Anterior cingulate cortex (tissue), 58 donors: ENCODE measurements around the gene EFNB2.

Source experiments
- DNase-seq, 58 donors: peaks; one replicate each; lab custom pipeline; 2025; lab: John Stamatoyannopoulos, UW

EFNB2 gene

DNA sequence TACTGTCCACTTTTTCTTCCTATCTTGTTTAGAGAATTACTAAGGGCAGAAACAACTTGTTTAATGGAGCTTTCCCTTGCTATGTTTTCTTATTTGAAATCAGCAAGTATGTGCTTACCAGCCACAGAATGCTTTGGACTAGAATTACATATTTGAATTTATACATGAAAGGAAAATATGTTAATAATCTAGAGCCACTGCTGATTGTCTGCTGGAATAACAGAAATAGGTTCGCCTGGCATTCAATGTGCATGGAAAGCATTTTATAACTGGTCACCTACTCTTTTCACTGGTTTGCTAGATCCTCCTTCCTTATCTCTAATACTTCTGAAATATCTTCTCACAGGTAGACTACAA lies 8.0 kb downstream of the EFNB2 start:
- DNase-seq, result no peak

- no peak for DNase-seq
Observed at GRCh38 chr13:106526738-106527444, 8.6 kb downstream of the EFNB2 start.

DNA sequence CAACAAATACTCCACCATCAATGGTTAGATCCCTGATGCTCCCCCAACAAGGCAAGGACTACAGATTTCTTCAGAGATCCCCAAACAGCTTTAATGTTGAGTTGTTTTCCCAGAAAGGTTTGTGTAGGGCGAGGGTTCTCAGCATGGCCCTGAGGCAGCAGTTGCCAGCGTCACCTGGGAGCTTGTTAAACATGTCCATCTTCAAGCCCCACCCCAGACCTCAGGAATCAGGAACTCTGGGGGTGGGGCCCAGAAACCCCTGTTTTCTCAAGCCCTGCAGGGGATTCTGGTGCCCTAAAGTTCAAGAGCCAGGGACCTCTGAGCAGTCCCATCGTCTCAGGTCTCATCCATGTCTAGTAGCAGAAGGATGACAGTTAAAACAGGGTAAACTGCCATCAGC lies 9.6 kb downstream of the EFNB2 start:
- DNase-seq, result no peak

GRCh38 chr13:106524108-106524507 lies 11.4 kb downstream of the EFNB2 start:
- DNase-seq, result no peak

DNA sequence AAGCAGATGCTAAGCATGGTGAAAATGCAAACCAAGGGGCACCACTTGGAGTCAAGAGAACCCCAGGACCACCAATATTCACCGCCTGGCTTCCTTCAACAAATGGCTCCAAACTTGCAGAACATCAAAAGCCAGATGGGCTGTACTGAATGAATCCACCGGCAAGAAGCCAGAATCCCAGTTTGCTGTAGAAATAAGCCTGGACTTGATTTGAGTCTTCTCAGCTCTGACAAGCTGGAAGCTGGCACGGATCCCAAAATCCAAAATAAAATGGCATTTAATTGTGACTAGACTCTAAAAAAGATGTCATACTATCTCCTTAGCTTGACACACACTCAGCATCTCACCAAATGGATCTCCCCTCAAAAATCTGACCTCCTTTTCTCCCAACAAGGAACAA lies 11.9 kb downstream of the EFNB2 start:
- peak in 19 of 58 donors; percentile 13 to 73 (median 38) for DNase-seq

- DNase-seq, result no peak
Observed at GRCh38 chr13:106522898-106523525, 12.4 kb downstream of the EFNB2 start.

DNA sequence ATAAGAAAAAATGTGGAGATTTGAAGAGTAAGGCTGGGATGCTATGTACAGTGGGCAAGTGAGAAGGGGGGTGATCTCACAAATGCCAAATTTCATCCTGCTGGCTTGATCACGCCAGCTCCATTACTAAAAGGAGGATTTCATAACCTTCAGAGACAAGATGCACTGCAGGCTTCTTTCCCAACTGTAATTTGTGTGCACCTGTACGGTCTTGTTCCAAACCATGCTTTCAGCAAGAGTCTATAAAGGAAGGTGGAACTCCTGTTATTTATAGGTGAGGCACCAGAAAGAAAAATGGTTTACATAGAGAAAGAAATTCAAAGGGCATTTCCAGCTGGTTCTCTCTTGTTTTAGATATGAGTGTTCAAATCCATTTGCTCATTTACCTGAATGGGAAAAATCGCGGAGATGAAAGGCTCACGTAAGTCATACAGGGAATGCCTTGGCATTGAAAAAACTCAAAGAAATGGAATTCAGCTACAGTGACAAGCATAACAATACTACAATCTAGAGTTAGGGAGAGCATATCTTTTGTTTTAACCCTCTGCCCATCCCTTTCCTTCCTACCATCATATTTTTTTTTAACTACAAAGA lies 13.3 kb downstream of the EFNB2 start:
- DNase-seq, result no peak

DNA sequence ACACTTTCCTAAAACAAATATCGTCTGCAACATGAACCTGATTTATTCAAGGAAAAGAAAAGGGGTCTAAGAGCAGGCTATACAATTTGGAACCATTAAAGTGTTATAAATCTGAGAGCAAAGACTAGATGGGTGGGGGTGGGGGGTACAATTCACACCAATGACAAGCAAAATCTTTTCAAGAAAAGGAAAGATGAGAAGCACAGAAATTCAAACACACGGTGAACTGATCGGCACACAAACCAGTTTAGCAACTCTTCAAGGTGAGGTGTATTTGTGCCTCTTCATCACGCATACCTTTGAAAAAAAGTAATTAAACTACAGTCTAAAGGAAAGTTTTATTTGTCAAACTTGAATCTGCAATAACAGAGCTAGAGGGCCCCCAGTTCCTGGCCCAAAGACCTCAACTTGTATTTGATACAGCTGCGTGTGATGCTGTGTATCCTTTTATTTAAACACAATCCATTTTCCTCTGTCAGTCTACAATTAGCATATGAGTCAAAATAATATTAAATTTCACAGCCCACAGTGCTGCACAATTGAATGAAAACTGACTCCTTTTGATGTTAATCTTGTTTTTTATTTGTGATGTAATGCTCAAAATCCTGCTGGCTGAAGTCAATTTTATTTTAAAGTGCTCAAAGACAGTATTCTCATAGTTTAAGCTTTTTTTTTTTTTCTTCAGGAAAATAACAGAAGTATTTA lies 14.2 kb downstream of the EFNB2 start:
- no peak for DNase-seq

GRCh38 chr13:106520251-106521054 lies 15.0 kb downstream of the EFNB2 start:
- peak in 2 of 58 donors; percentile 17 to 35 for DNase-seq

DNA sequence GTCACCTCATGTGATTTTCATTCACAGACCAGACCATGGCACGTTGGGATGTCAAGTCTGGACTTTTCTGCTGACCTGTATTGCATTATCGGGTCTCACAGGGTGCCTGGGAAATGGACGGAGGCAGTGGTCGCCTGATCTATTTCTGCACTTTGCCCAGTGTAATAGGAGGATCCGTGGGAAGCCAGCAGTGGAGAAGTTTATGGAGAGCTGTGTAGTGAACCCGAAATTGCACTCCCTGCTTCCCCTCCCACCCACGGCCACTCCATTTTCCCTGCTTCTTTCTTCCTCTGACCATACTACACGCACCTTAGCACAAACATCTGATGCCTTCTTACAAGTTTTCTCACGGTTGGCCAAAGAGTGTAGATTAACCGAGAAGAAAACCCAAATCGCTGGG lies 16.9 kb downstream of the EFNB2 start:
- DNase-seq, result no peak

GRCh38 chr13:106517109-106517847 lies 18.2 kb downstream of the EFNB2 start:
- no peak for DNase-seq

DNA sequence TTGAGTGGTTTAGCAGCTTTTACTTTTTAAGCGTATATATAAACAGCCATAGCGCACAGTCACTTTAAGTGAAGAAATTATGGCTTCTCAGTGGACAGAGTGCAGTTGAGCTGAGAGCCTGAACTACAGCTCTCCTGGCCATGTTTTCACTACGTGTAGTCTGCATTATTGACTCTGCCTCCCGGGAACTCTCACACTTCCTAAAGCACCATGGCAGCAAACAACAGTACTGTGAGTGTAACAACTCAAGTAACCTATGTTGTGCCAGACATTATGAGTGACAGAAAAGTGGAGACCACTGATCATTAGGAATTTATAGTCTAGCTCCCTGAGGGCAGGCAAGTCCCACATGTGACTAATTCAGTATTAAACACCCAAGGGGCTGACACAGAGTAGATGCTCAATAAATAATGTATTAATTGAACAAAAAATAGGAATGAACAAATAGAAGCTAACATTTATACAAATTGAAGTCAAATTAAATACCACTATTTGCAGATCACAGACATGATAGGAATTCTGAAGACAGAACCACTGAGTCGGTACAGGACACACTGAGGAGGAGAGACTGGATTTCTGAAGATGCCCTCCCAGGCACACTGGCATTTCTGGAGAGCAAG lies 19.7 kb downstream of the EFNB2 start:
- DNase-seq, result no peak

- no peak for DNase-seq
Observed at GRCh38 chr13:106514928-106515634, 20.4 kb downstream of the EFNB2 start.

DNA sequence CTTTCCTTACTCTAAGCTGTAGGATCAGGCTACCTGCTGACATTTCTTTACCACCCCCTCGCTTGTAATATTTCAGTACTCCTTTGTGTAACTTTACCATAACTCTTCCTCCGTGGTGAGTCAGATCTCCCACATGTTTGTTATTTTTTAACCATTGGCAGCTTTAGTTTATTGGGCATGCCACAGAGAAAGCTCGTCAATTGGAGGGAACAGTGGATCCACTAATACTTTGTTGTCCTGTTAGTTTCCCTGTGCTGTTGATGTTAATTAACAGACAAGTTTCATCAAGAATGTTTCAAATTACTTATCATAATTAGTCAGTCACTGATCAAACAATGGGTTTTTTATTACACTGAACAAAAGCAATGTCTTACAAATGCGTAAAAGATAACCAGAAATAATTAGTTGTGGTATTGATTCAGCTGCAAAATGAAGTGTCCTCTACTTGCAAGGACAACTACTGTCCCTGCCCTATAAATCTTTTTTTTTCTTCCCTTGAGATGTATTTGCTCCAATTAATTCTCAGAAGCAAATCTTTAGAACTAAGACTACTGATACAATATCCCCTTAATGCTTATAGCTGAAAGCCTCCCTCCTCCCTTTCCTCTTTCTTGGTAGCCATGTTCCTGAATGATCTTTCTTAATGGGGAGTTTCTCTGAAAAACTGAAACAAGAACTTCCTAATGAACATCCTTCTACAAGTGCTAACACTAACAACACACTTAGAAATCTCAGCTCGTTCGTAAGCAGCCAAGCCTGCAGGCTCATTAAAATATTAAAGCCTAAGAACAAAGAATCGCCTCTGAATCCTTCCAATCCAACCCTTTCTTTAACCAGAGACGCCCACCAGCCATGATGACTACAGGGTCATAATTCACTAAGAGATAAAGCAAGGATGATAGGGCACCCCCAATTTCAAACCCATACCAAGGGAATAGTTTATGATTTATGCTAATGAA lies 22.2 kb downstream of the EFNB2 start:
- peak in 3 of 58 donors; percentile 8 to 41 (median 28) for DNase-seq

DNA sequence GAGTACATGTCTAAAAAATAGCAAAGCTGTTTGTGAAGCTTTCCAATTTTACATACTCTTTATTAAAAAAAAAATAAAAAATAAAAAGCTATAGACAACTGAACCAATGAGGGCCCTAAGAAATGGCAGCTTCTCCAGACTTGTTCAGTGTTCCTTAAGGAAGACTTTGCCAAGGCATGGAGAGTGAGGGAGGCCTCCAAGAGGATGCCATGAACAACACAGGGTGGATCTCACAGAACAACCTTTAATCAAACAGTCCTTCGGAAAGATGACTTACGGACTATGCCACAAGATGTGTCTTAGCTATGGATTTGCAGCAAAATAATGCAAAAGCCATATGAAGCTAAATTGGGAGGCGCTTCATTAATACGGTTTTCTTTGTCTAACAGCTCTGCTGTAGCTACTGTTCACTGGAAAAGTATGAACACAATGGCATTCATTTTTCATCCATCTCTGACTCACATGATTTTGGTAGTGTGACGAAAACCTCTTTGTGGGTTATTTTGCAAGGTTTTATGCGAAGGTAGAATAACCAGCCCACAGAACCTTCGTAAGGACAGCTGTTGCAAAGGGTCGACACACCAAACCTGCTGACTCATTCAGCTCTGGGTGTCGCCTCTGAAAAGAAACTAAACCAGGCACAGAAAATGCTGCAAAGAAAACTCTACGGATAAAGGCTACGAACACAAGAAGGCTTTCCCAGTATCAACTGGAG lies 27.7 kb downstream of the EFNB2 start:
- peak in 17 of 58 donors; percentile 18 to 68 (median 31) for DNase-seq

DNA sequence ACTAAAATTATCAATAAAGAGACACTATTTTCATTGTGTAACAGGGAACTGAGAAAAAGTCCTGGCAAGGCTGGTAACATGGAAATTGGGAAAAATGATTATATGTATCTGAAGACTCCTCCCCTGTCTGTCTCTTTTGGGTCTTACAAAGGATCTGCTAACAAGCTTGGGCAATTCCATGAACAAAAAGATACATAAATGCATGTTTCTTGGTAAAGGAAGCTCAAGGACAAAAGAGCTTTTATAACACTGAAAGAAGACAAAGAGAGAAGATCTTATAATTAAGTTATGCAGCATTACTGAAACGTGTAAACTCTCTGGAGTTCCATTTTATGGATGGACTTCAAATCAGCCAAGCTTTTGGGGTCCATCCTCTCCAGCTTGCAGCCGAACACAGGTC lies 29.2 kb downstream of the EFNB2 start:
- no peak for DNase-seq

DNA sequence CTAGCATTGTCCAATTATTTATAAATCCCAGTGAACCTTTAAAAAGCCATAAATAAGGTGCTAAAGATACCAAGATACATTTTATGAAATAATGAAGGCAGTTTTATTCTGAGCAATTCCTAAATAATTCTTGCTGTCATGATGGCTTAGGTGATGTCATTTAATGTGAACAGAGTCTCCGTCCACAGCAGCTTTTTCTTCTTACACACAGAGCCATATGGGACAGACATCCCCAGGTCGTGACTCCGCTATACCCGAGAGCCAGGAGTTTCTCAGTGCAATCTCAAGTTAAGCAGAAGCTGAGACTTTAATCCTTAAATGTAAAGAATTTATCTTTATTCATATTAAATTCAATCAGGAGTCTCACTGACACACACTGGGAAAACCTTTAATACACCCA lies 29.7 kb downstream of the EFNB2 start:
- DNase-seq, result no peak
